K562 (cell line): Measurements from ENCODE around the gene MAGIX. TPM values are rescaled to one million over a fixed set of nuclear protein-coding genes. Genes with fewer than 3 reads are reported as not detected.
A peak's percentile ranks its signal among the peaks of the same experiment; 100 is the strongest.

Source experiments
- BACH1 ChIP-seq: fragments of 200-800 bp; sonication (Bioruptor generic); IDR thresholded peaks from 2 replicates; pipeline ENCODE4 v1.6.1; 2016; ENCODE audit warnings: missing genetic modification characterization, missing compliant biosample characterization
- BHLHE40 ChIP-seq: IDR thresholded peaks from 2 replicates; pipeline ENCODE4 v1.6.1; 2011; ENCODE audit warnings: low read length, improper control_type of control experiment
- BRF2 ChIP-seq: IDR thresholded peaks from 3 replicates; pipeline ENCODE4 v1.6.1; 2011; ENCODE audit warnings: borderline replicate concordance, mild to moderate bottlenecking; ENCODE audit not compliant: insufficient read length, insufficient read depth
- ETV1 ChIP-seq: fragments of 450-650 bp; conservative IDR thresholded peaks from 2 replicates; pipeline ENCODE4 v1.6.1; 2016; ENCODE audit warnings: missing genetic modification characterization, control low read depth, low read depth, missing compliant biosample characterization
- ETV6 ChIP-seq, 3 experiments: fragments of 150-350 bp in 1 of 3; sonication (generic) in 1 of 3; formaldehyde crosslinking in 1 of 3; IDR thresholded peaks; 2 replicates each; pipeline versions ENCODE4 v1.6.1 to v1.8.0; 2014 to 2022; ENCODE audit warnings: borderline replicate concordance in 2 of 3, low read depth in 2 of 3, antibody characterized with exemption in 1 of 3, low read length in 1 of 3, mild to moderate bottlenecking in 1 of 3, missing genetic modification reagents in 1 of 3
- FOXA1 ChIP-seq: fragments of 450-650 bp; IDR thresholded peaks from 2 replicates; pipeline ENCODE4 v1.6.1; 2016; ENCODE audit warnings: mild to moderate bottlenecking, borderline replicate concordance
- MTF1 ChIP-seq: fragments of 250-450 bp; sonication (Bioruptor Pico); IDR thresholded peaks from 2 replicates; pipeline ENCODE4 v1.9.0; 2021; ENCODE audit warnings: moderate library complexity, mild to moderate bottlenecking, inconsistent platforms, borderline replicate concordance
- RBM14 ChIP-seq: fragments of 200-400 bp; formaldehyde crosslinking; IDR thresholded peaks from 2 replicates; pipeline ENCODE4 v1.6.1; 2018; ENCODE audit warnings: low read depth, mild to moderate bottlenecking, low read length, moderate library complexity, borderline replicate concordance; ENCODE audit not compliant: insufficient read depth
- SMARCA5 ChIP-seq: fragments of 450-650 bp; IDR thresholded peaks from 2 replicates; pipeline ENCODE4 v1.6.1; 2016
- SMC3 ChIP-seq: conservative IDR thresholded peaks from 2 replicates; pipeline ENCODE4 v1.6.1; 2011; ENCODE audit warnings: low read depth, low read length, improper control_type of control experiment; ENCODE audit not compliant: insufficient read depth
- TEAD1 ChIP-seq, 2 experiments: fragments of 450-650 bp in 1 of 2; sonication (generic) in 1 of 2; formaldehyde crosslinking; IDR thresholded peaks; 2 replicates each; pipeline versions ENCODE4 v1.4.0 to v1.8.0; 2020 to 2022; ENCODE audit warnings: mild to moderate bottlenecking in 2 of 2, missing genetic modification reagents in 1 of 2
- U2AF1 ChIP-seq: fragments of 200-400 bp; formaldehyde crosslinking; optimal IDR thresholded peaks from 2 replicates; pipeline ENCODE3; 2017; ENCODE audit warnings: mild to moderate bottlenecking, low read depth, low read length, moderate library complexity
- U2AF2 ChIP-seq: fragments of 200-400 bp; formaldehyde crosslinking; optimal IDR thresholded peaks from 2 replicates; pipeline ENCODE3; 2017; ENCODE audit warnings: low read depth, mild to moderate bottlenecking, low read length
- UBTF ChIP-seq, 2 experiments: IDR thresholded peaks; 2 replicates each; pipeline ENCODE4 v1.6.1; 2012; ENCODE audit warnings: improper control_type of control experiment in 2 of 2, low read depth in 2 of 2, low read length in 2 of 2, borderline replicate concordance in 1 of 2
- XRCC3 ChIP-seq: fragments of 450-650 bp; IDR thresholded peaks from 2 replicates; pipeline ENCODE4 v1.6.1; 2017; ENCODE audit warnings: mild to moderate bottlenecking, moderate library complexity
- ZBTB1 ChIP-seq: sonication (generic); formaldehyde crosslinking; IDR thresholded peaks from 2 replicates; pipeline ENCODE4 v1.8.1; 2023; ENCODE audit warnings: missing genetic modification reagents, low read depth, mild to moderate bottlenecking, borderline replicate concordance
- ZBTB49 ChIP-seq: sonication (generic); formaldehyde crosslinking; IDR thresholded peaks from 2 replicates; pipeline ENCODE4 v1.8.0; 2022; ENCODE audit warnings: missing genetic modification reagents, mild to moderate bottlenecking, borderline replicate concordance
- ZKSCAN3 ChIP-seq: fragments of 250-450 bp; sonication (Bioruptor Pico); IDR thresholded peaks from 2 replicates; pipeline ENCODE4 v1.4.0; 2020
- ZNF175 ChIP-seq: fragments of 200-800 bp; sonication (Bioruptor generic); IDR thresholded peaks from 2 replicates; pipeline ENCODE4 v1.6.1; 2016; ENCODE audit warnings: low read depth, mild to moderate bottlenecking, missing genetic modification characterization, missing compliant biosample characterization
- ZNF696 ChIP-seq: fragments of 250-450 bp; sonication (Bioruptor Pico); conservative IDR thresholded peaks from 2 replicates; pipeline ENCODE4 v1.4.0; 2020; ENCODE audit warnings: mild to moderate bottlenecking, moderate library complexity
- polyA plus RNA-seq, 8 experiments: library from polyadenylated mRNA; depleted of rRNA in 4 of 8; stranded (reverse) in 5 of 8; unstranded in 3 of 8; fragments of >200 nt; fragmentation: Nextera tagmentation in 2 of 8; fragmentation: Illumina TruSeq in 1 of 8; extraction: Ambion mirVana in 2 of 8; extraction: Trizol in 1 of 8; gene quantifications; 2 replicates each; pipeline versions ENCODE4 v1.2.1 to v1.2.3, GENCODE V29; 2011 to 2014; ENCODE audit warnings: inconsistent platforms in 1 of 8, missing spikeins in 1 of 8
- total RNA-seq, 7 experiments: library from RNA; depleted of rRNA in 6 of 7; stranded (reverse); fragments of >200 nt in 6 of 7; fragmentation: Illumina TruSeq in 2 of 7; extraction: Trizol in 2 of 7; gene quantifications; 2 replicates each; pipeline versions ENCODE4 v1.2.1 to v1.2.3, GENCODE V29; 2011 to 2021; ENCODE audit warnings: low replicate concordance in 1 of 7

Gene MAGIX
- total and polyA plus RNA-seq, 9 of the 15 experiments (the other 6 are each of a cell fraction or from before 2014, with no cell fraction given): 0.08 to 3.5 (median 0.47) TPM

- TF ChIP-seq UBTF (IDR thresholded peaks at IDR 0.05; ENCODE audit: borderline replicate concordance in 1 of 2, low read depth in 2 of 2, low read length in 2 of 2) (peak in 1 of 2 experiments; percentile 76; a peak in 1 of 4 replicates), MTF1 (CRISPR knock-in tag) (no peak), RBM14 (no peak), ZNF175 (CRISPR knock-in tag) (0 out of 2 replicates have a peak, but pooled peaks have one; percentile 32), U2AF1 (peak; percentile 61), ZBTB1 (CRISPR knock-in tag) (peak; percentile 54; the same call in 1 of the 2 replicates), BHLHE40 (no peak), SMC3 (no peak), U2AF2 (no peak), TEAD1 (CRISPR knock-in tag; IDR thresholded peaks at IDR 0.05) (peak in 1 of 2 experiments; percentile 90; a peak in 1 of 4 replicates), FOXA1 (no peak), ZKSCAN3 (CRISPR knock-in tag) (no peak), ZBTB49 (CRISPR knock-in tag) (no peak), SMARCA5 (no peak), ETV6 (IDR thresholded peaks at IDR 0.05; ENCODE audit: borderline replicate concordance in 1 of 2, low read depth in 2 of 2, low read length in 1 of 2) (no peak), ETV6 (CRISPR knock-in tag; IDR thresholded peaks at IDR 0.05; ENCODE audit: borderline replicate concordance) (no peak), BRF2 (no peak), ZNF696 (CRISPR knock-in tag) (no peak), BACH1 (no peak), XRCC3 (no peak), ETV1 (tag) (no peak)
Measured at GRCh38 chrX:49199906-49200771, 37.6 kb downstream of the MAGIX start, which contains the start of gene SYP (continued).
